ENCODE data around the gene COX4I2. TPM values are rescaled to one million over a fixed set of nuclear protein-coding genes. Genes with fewer than 3 reads are reported as not detected.

COX4I2 gene
- total RNA-seq, 1 experiment from 2014 or later = not detected

DNA sequence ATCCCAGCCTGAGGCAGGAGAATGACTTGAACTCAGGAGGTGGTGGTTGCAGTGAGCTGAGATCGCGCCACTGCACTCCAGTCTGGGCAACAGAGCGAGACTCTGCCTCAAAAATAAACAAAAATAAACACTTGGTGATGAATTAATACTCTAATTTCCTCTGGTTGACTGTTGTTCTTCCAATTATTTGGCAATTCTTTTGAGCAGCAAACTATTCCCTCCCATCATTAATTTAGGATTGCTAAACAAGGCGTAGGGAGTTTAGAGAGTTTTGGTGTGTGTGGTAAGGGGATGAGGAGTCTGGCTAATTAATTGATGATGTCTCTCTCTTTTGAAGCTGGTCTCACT lies 35.3 kb upstream of the COX4I2 start:
- DNase-seq (ENCODE audit: low spot score) = no peak
- peak overlapping the region; percentile 96 for H3K27ac ChIP-seq (ENCODE audit: low read depth, low read length, poor library complexity, severe bottlenecking)
- intact Hi-C loops (cut with micrococcal nuclease; ENCODE audit: unreplicated experiment) = no loop called here
- no peaks in the 10 kb centered on the region for H3K9me3 ChIP-seq (ENCODE audit: low read depth, low read length, poor library complexity, severe bottlenecking)
- no TSS peak for BruUV-seq (replicated peaks)
- H3K4me1 ChIP-seq (ENCODE audit: insufficient read depth, low read length, poor library complexity, severe bottlenecking) = peaks cover 17% of the 10 kb centered on the region
- TF ChIP-seq, protein P1, sequence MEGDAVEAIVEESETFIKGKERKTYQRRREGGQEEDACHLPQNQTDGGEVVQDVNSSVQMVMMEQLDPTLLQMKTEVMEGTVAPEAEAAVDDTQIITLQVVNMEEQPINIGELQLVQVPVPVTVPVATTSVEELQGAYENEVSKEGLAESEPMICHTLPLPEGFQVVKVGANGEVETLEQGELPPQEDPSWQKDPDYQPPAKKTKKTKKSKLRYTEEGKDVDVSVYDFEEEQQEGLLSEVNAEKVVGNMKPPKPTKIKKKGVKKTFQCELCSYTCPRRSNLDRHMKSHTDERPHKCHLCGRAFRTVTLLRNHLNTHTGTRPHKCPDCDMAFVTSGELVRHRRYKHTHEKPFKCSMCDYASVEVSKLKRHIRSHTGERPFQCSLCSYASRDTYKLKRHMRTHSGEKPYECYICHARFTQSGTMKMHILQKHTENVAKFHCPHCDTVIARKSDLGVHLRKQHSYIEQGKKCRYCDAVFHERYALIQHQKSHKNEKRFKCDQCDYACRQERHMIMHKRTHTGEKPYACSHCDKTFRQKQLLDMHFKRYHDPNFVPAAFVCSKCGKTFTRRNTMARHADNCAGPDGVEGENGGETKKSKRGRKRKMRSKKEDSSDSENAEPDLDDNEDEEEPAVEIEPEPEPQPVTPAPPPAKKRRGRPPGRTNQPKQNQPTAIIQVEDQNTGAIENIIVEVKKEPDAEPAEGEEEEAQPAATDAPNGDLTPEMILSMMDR (conservative IDR thresholded peaks at IDR 0.05; ENCODE audit: low read depth, low read length) = no peak
- TF ChIP-seq EZH2 (IDR thresholded peaks at IDR 0.05; ENCODE audit: borderline replicate concordance, low read depth, low read length, poor library complexity, severe bottlenecking) = no peak
- H3K4me3 ChIP-seq (ENCODE audit: low read depth, low read length, poor library complexity, severe bottlenecking) = no peak overlapping the region
- H3K36me3 ChIP-seq (ENCODE audit: insufficient read depth, low read length, poor library complexity, severe bottlenecking) = no peaks in the 10 kb centered on the region
- CTCF ChIA-PET = interaction anchor here (1.0 to 1.3 kb wide), 3 partner anchors 12 to 40 kb away, joined by 3 read pairs; no protein-coding TSS in a partner anchor
- H3K27me3 ChIP-seq (replicated peaks; ENCODE audit: insufficient read depth, low read depth, low read length, poor library complexity) = no peaks in the 10 kb centered on the region
- POLR2A ChIA-PET (ENCODE audit: low non-redundant PET) = no interaction called here

- no peaks in the 10 kb centered on the region for H3K9me3 ChIP-seq (ENCODE audit: low read depth, low read length, poor library complexity, severe bottlenecking)
- no peaks in the 10 kb centered on the region for H3K36me3 ChIP-seq (ENCODE audit: insufficient read depth, low read length, poor library complexity, severe bottlenecking)
- no peaks in the 10 kb centered on the region for H3K27me3 ChIP-seq (replicated peaks; ENCODE audit: insufficient read depth, low read depth, low read length, poor library complexity)
- H3K4me3 ChIP-seq (ENCODE audit: low read depth, low read length, poor library complexity, severe bottlenecking) = no peak overlapping the region
- H3K27ac ChIP-seq (ENCODE audit: low read depth, low read length, poor library complexity, severe bottlenecking) = peak overlapping the region; percentile 96
- TF ChIP-seq, protein P1 (conservative IDR thresholded peaks at IDR 0.05; ENCODE audit: low read depth, low read length) = no peak
- no peak for TF ChIP-seq EZH2 (IDR thresholded peaks at IDR 0.05; ENCODE audit: borderline replicate concordance, low read depth, low read length, poor library complexity, severe bottlenecking)
- POLR2A ChIA-PET (ENCODE audit: low non-redundant PET) = interaction anchor here (3.1 kb wide), 1 partner anchor 30 kb away, joined by 23 read pairs; no protein-coding TSS in a partner anchor
- CTCF ChIA-PET = interaction anchor here (0.6 to 1.3 kb wide), 4 partner anchors 12 to 130 kb away, joined by 3 read pairs; no protein-coding TSS in a partner anchor
- peaks cover 20% of the 10 kb centered on the region for H3K4me1 ChIP-seq (ENCODE audit: insufficient read depth, low read length, poor library complexity, severe bottlenecking)
- BruUV-seq (replicated peaks) = no TSS peak
- intact Hi-C loops (cut with micrococcal nuclease; ENCODE audit: unreplicated experiment) = no loop called here
- peak; percentile 51 for DNase-seq (ENCODE audit: low spot score)
Observed at GRCh38 chr20:31602779-31603441, 34.8 kb upstream of the COX4I2 start.

GRCh38 chr20:31603822-31604566 lies 33.7 kb upstream of the COX4I2 start:
- Histone ChIP-seq H3K27ac (ENCODE audit: low read depth, low read length, poor library complexity, severe bottlenecking) (peak overlapping the region; percentile 96), H3K27me3 (replicated peaks; ENCODE audit: insufficient read depth, low read depth, low read length, poor library complexity) (no peaks in the 10 kb centered on the region), H3K4me3 (ENCODE audit: low read depth, low read length, poor library complexity, severe bottlenecking) (peak overlapping the region; percentile 73), H3K36me3 (ENCODE audit: insufficient read depth, low read length, poor library complexity, severe bottlenecking) (no peaks in the 10 kb centered on the region), H3K9me3 (ENCODE audit: low read depth, low read length, poor library complexity, severe bottlenecking) (no peaks in the 10 kb centered on the region), H3K4me1 (ENCODE audit: insufficient read depth, low read length, poor library complexity, severe bottlenecking) (peaks cover 27% of the 10 kb centered on the region)
- CTCF ChIA-PET = interaction anchor here (0.6 to 1.7 kb wide), 4 partner anchors 9 to 44 kb away, joined by 3 to 15 read pairs (median 4); no protein-coding TSS in a partner anchor
- DNase-seq (ENCODE audit: low spot score) = peak; percentile 98
- POLR2A ChIA-PET (ENCODE audit: low non-redundant PET) = interaction anchor here (0.5 to 3.1 kb wide), 4 partner anchors 31 to 203 kb away, joined by 3 to 23 read pairs (median 8); partner anchors contain the start of gene BCL2L1
- TF ChIP-seq, protein P1 (conservative IDR thresholded peaks at IDR 0.05; ENCODE audit: low read depth, low read length) = no peak
- no peak for TF ChIP-seq EZH2 (IDR thresholded peaks at IDR 0.05; ENCODE audit: borderline replicate concordance, low read depth, low read length, poor library complexity, severe bottlenecking)
- intact Hi-C loops (cut with micrococcal nuclease; ENCODE audit: unreplicated experiment) = no loop called here
- no TSS peak for BruUV-seq (replicated peaks)

All from A673 (cell line).